ENCODE results near the gene RFNG. TPM values are rescaled to one million over a fixed set of nuclear protein-coding genes. Genes with fewer than 3 reads are reported as not detected.
A peak's percentile ranks its signal among the peaks of the same experiment; 100 is the strongest.

RFNG gene
- total and polyA plus RNA-seq, 2 of the 13 experiments (the other 11 are each of a cell fraction or from before 2014, with no cell fraction given) = 61.4 to 64.0 TPM

GRCh38 chr17:82083009-82083408, 31.4 kb upstream of the RFNG start (continued):
- TF ChIP-seq ZGPAT (CRISPR knock-in tag; IDR thresholded peaks at IDR 0.05) = no peak
- TF ChIP-seq POLR2G (IDR thresholded peaks at IDR 0.05; ENCODE audit: low read depth, low read length) = peak; percentile 27; the same call in 1 of the 2 replicates

- H4K20me1 ChIP-seq (ENCODE audit: insufficient read depth, low read length) = peaks cover 61% of the 10 kb centered on the region
- 99% methylated on average over 14 of the region's 19 CpGs for WGBS (ENCODE audit: low lambda C conversion rate)
- H3K9me3 ChIP-seq (ENCODE audit: low read length) = no peaks in the 10 kb centered on the region
- TF ChIP-seq TAF15 (IDR thresholded peaks at IDR 0.05; ENCODE audit: low read depth, low read length, poor library complexity, severe bottlenecking) (peak; percentile 27), AGO2 (optimal IDR thresholded peaks at IDR 0.05; ENCODE audit: low read depth, low read length) (peak; percentile 81), TEF (CRISPR knock-in tag; IDR thresholded peaks at IDR 0.05) (no peak), NFKB2 (CRISPR knock-in tag; IDR thresholded peaks at IDR 0.05; ENCODE audit: borderline replicate concordance) (0 out of 2 replicates have a peak, but pooled peaks have one; percentile 21), RBFOX2 (IDR thresholded peaks at IDR 0.05; ENCODE audit: low read depth, low read length) (peak; percentile 81), KLF16 (CRISPR knock-in tag; IDR thresholded peaks at IDR 0.05) (no peak), AGO1 (IDR thresholded peaks at IDR 0.05; ENCODE audit: low read depth, low read length, poor library complexity, severe bottlenecking) (peak; percentile 39)
- no peak overlapping the region for H3K9ac ChIP-seq (ENCODE audit: insufficient read depth, low read depth, low read length)
- ATAC-seq (no peak), DNase-seq (ENCODE audit: low spot score) (no peak), FAIRE-seq (no peak)
- H3K27me3 ChIP-seq (ENCODE audit: control insufficient read depth in 1 of 2, insufficient read depth in 2 of 2, low read length in 2 of 2) = no peaks in the 10 kb centered on the region
- no peaks in the 10 kb centered on the region for H3K4me1 ChIP-seq (ENCODE audit: insufficient read depth, low read length)
- in situ Hi-C loops (cut with HindIII; ENCODE audit: extremely low pct_ligation_motif_present, low pct_unique_long_range_greater_than_20kb) = no loop called here
- H3K4me3 ChIP-seq (replicated peaks in 1 of 3; ENCODE audit: insufficient read depth in 1 of 3, low read depth in 2 of 3, low read length in 3 of 3) = no peak overlapping the region
- H3K27ac ChIP-seq (ENCODE audit: extremely low read length, insufficient read depth, low read length) = no peak overlapping the region
- no TSS peak for BruUV-seq (replicated peaks)
- no peak overlapping the region for H3K4me2 ChIP-seq (ENCODE audit: low read depth, low read length)
- H2AFZ ChIP-seq (ENCODE audit: low read length) = no peak overlapping the region
- CTCF ChIA-PET (ENCODE audit: low intra/inter-chr PET ratio, low total read pairs) = no interaction called here
- H3K79me2 ChIP-seq (ENCODE audit: insufficient read depth, low read length) = peaks cover 2% of the 10 kb centered on the region
- POLR2A ChIA-PET = no interaction called here
- intact Hi-C loops (cut with micrococcal nuclease; ENCODE audit: unreplicated experiment) = no loop called here
- H3K36me3 ChIP-seq (replicated peaks in 1 of 2; ENCODE audit: control insufficient read depth in 1 of 2, insufficient read depth in 2 of 2, low read length in 2 of 2) = peaks cover 76 to 89% of the 10 kb centered on the region in 2 experiments
Observed at GRCh38 chr17:82082456-82082855, 30.8 kb upstream of the RFNG start.
